Cardiac muscle cell (in vitro differentiated cells and primary cell): ENCODE data around the gene PBX1. TPM values are rescaled to one million over a fixed set of nuclear protein-coding genes. Genes with fewer than 3 reads are reported as not detected.

ENCODE experiments used
- DNase-seq, 2 donors: peaks; one replicate each; pipeline versions ENCODE4 v3.0.0 to v3.0.0-alpha.2; 2010 to 2017; ENCODE audit warnings: low read depth in 1 of 2, low spot score in 1 of 2
- H3K27ac ChIP-seq: fragments of 200-600 bp; sonication (generic); 2 replicates; pipeline ENCODE4 v1.5.1; 2016
- H3K27me3 ChIP-seq: fragments of 200-600 bp; sonication (generic); 2 replicates; pipeline ENCODE4 v1.6.0; 2016; ENCODE audit warnings: control low read depth
- H3K36me3 ChIP-seq: fragments of 200-600 bp; sonication (generic); 2 replicates; pipeline ENCODE4 v1.5.1; 2016; ENCODE audit warnings: control low read depth
- H3K4me1 ChIP-seq: fragments of 200-600 bp; sonication (generic); 2 replicates; pipeline ENCODE4 v1.8.1; 2017; ENCODE audit warnings: low read depth, mild to moderate bottlenecking, mixed run types
- H3K4me3 ChIP-seq: fragments of 200-600 bp; sonication (generic); 2 replicates; pipeline ENCODE4 v1.5.1; 2016; ENCODE audit warnings: mild to moderate bottlenecking
- H3K9me3 ChIP-seq: fragments of 200-600 bp; sonication (generic); 2 replicates; pipeline ENCODE4 v1.5.1; 2017; ENCODE audit warnings: low read depth, mild to moderate bottlenecking, control low read depth
- CTCF ChIP-seq: IDR thresholded peaks from 2 replicates; pipeline ENCODE4 v1.5.1; 2012; ENCODE audit warnings: low read depth, mild to moderate bottlenecking, low read length
- polyA plus RNA-seq: library from polyadenylated mRNA; unstranded; fragments of >200 nt; fragmentation: Nextera tagmentation; extraction: Ambion mirVana; gene quantifications from 2 replicates; pipeline ENCODE4 v1.2.1, GENCODE V29; 2016
- total RNA-seq: library from RNA; depleted of rRNA; stranded (reverse); fragments of >200 nt; gene quantifications from 2 replicates; pipeline ENCODE4 v1.2.3, GENCODE V29; 2016

Gene PBX1
- total and polyA plus RNA-seq, 2 experiments from 2014 or later = 43.5 to 182 TPM

- peak overlapping the region; percentile 16 for H3K27ac ChIP-seq
- no peak overlapping the region for H3K4me3 ChIP-seq
- peaks cover 39% of the 10 kb centered on the region for H3K4me1 ChIP-seq
- TF ChIP-seq CTCF = no peak
- H3K36me3 ChIP-seq = no peaks in the 10 kb centered on the region
- no peak for DNase-seq
- H3K27me3 ChIP-seq = no peaks in the 10 kb centered on the region
- no peaks in the 10 kb centered on the region for H3K9me3 ChIP-seq
Measured at GRCh38 chr1:164757625-164758024, 198.6 kb downstream of the PBX1 start.

- H3K36me3 ChIP-seq = no peaks in the 10 kb centered on the region
- DNase-seq = no peak
- H3K9me3 ChIP-seq = no peaks in the 10 kb centered on the region
- H3K4me3 ChIP-seq = no peak overlapping the region
- TF ChIP-seq CTCF = no peak
- H3K27me3 ChIP-seq = no peaks in the 10 kb centered on the region
- peak overlapping the region; percentile 65 for H3K27ac ChIP-seq
- peaks cover 25% of the 10 kb centered on the region for H3K4me1 ChIP-seq
Measured at GRCh38 chr1:164759144-164759920, 200.3 kb downstream of the PBX1 start.

- H3K27me3 ChIP-seq = no peaks in the 10 kb centered on the region
- H3K36me3 ChIP-seq = no peaks in the 10 kb centered on the region
- no peaks in the 10 kb centered on the region for H3K9me3 ChIP-seq
- H3K4me1 ChIP-seq = peaks cover 27% of the 10 kb centered on the region
- H3K27ac ChIP-seq = peak overlapping the region; percentile 65
- no peak for TF ChIP-seq CTCF
- no peak for DNase-seq
- H3K4me3 ChIP-seq = no peak overlapping the region
Measured at GRCh38 chr1:164759979-164760469, 201.0 kb downstream of the PBX1 start.

GRCh38 chr1:164760569-164760968, 201.6 kb downstream of the PBX1 start:
- DNase-seq = peak in 1 of 2 donors; percentile 67
- Histone ChIP-seq H3K36me3 (no peaks in the 10 kb centered on the region), H3K27me3 (no peaks in the 10 kb centered on the region), H3K4me1 (peaks cover 26% of the 10 kb centered on the region), H3K9me3 (no peaks in the 10 kb centered on the region), H3K27ac (no peak overlapping the region), H3K4me3 (no peak overlapping the region)
- no peak for TF ChIP-seq CTCF

GRCh38 chr1:164761009-164761408, 202.0 kb downstream of the PBX1 start:
- Histone ChIP-seq H3K36me3 (no peaks in the 10 kb centered on the region), H3K27me3 (no peaks in the 10 kb centered on the region), H3K4me1 (peaks cover 22% of the 10 kb centered on the region), H3K27ac (no peak overlapping the region), H3K4me3 (no peak overlapping the region), H3K9me3 (no peaks in the 10 kb centered on the region)
- DNase-seq = no peak
- TF ChIP-seq CTCF = no peak
